DMS79 (cell line): ENCODE results near the gene DCAF12.
"Not testable (repeated sequence)": the region's sequence is repeated elsewhere in the genome, so short reads cannot be mapped to it uniquely, and the experiment has no call there.

Source experiments
- DNase-seq: peaks from one replicate; lab custom pipeline; 2025; lab: John Stamatoyannopoulos, UW

The DCAF12 gene

DNA sequence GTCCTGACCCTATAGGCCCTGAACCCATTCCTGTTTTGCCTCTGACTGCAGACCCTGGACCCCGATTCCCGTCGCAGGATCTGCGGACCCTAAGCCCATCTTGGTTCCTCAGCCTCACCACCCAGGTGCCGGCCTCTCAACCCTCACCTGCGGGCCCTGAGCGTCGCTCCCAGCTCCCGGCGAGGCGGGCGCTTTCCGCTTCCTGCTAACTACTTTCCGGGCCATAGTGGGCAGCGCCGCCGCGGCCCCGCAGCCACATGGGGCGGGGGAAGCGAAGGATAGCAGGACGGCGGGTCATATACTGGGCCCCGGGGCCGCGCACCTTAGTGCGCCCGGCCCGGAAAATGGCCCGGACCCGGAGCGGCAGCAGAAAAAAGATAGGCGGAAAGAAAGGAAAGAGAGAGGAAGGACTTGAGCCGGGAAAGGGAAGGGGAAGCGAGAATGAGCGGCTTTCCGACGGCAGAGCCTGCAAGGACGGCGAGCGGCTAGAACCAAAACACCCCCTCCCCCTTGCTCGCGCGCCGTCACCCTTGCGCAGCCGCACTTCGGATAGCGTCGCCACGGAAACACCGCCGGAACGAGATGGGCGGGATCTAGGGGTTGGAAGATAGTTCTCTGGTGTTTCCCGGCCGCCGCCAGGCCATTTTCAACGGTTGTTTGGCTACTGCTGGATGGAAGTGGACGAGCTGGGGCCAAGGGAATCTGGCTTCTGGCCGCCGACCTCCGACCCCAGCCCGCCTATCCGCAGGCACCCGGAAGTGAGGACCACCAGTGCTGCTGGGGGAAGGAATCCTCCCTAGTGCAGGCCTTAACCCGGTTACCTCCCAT, at the start of gene DCAF12:
TSS of gene DCAF12 (minus strand) at position 492 of the 828 bp plus-strand sequence. CDS start at position 225, 267 bp downstream.
- peak; percentile 85 for DNase-seq

DNA sequence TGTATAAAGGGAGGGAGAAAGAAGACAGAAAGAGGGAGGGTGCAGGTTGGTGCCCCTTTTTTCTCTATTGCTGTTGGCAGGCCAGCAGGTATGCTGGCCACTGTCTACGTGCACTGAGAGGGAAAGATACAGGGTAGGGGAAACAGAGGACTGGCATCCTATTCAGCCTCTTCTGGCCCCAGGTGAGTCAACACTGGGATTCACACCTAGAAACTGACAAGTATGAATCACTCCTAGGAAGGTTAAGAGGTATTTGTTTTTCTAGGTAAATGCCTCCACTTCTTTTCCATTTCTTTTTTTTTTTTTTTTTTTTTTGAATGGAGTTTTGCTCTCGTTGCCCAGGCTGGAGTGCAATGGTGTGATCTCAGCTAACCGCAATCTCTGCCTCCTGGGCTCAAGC, 49.6 kb upstream of the DCAF12 start:
- DNase-seq = no peak

GRCh38 chr9:34171753-34172535, 45.4 kb upstream of the DCAF12 start:
- DNase-seq = no peak

- no peak for DNase-seq
Observed at GRCh38 chr9:34170237-34170991, 43.9 kb upstream of the DCAF12 start.

DNA sequence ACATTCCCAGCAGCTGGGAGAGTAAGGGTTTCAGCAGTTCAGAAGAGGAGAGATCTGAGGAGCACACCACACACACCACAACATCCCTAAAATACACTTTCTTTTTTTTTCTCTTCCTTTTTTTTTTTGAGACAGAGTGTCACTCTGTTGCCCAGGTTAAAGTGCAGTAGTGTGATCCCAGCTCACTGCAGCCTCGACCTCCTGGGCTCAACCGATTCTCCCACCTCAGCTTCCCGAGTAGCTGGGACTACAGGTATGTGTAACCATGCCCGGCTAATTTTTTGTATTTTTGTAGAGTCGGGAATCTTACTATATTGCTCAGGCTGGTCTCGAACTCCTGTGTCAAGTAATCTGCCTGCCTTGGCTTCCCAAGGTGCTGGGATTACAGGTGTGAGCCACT, 42.6 kb upstream of the DCAF12 start:
- no peak for DNase-seq

DNA sequence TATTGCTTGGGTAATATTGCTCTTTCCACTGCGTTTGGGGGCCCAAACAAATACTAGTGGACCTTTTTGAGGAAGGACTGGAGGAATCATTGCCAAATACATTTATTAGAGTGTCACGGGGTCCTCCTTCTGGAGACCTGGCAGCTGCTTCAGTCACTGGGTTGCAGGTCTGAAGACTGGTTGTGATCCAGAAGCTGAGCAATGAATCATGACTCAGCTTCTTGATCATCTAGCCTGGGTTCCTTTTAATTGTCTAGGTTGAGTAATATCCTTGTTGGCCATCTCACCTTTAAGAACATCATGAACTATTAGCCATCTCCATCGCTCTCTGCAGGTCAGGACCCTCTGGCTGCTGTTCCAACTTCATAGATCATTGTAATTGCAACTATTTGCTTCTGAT, 36.9 kb upstream of the DCAF12 start:
- no peak for DNase-seq

- DNase-seq = peak; percentile 99
Observed at GRCh38 chr9:34158362-34158869, 31.9 kb upstream of the DCAF12 start.

DNA sequence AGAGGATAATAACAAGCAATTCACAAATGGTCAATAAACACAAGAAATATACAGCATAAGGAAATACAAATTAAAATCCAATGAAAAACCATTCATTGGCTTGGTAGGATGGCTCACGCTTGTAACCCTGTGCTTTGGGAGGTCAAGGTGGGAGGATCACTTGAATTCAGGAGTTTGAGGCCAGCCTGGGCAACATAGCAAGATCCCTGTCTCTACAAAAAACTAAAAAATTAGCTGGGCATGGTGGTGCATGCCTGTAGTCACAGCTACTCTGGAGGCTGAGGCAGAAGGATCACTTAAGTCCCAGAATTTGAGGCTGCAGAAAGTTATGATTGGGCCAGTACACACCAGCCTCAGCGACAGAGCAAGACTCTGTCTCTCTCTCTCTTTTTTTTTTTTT, 31.4 kb upstream of the DCAF12 start:
- no peak for DNase-seq

DNA sequence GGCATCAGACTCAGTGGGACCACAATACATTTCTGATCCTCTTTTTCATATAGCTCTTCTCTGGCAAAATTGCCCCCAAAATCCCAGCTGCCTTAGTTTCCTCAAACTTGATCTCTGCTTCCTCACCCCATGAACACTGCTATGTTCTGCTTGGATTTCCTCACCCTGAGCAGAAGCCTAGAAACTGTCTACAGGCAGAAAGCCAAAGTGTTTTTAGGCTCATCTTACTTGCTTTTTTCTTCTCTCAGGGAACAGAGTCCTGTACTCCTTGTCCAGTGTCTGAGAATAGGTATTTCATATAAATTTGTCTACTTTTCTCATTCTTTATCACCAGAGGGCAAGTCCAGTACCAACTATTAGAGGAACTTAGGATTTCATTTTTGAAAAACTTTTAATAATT, 30.8 kb upstream of the DCAF12 start:
- DNase-seq = no peak

DNA sequence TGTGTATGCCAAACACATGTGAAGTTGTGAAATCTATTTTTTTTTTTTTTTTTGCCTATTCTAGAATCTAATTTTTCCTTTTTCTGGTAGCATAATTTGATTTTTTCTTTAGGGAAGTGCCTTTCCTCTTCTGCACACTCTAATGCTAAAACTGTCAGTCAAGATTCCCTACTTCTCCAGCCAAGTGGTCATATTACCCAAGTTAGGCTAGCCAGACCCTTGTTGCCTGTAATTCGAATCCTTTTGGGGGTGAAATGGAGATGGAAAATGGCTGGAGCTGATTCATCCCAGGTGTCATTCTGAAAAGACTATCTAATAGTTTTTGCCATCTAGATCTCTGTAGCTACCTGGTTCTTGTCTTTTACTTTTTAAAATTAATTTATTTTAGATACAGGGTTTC, 27.6 kb upstream of the DCAF12 start:
- DNase-seq = no peak

GRCh38 chr9:34151398-34151797, 24.9 kb upstream of the DCAF12 start:
- DNase-seq = no peak

- no peak for DNase-seq
Observed at GRCh38 chr9:34145165-34145564, 18.7 kb upstream of the DCAF12 start.

DNA sequence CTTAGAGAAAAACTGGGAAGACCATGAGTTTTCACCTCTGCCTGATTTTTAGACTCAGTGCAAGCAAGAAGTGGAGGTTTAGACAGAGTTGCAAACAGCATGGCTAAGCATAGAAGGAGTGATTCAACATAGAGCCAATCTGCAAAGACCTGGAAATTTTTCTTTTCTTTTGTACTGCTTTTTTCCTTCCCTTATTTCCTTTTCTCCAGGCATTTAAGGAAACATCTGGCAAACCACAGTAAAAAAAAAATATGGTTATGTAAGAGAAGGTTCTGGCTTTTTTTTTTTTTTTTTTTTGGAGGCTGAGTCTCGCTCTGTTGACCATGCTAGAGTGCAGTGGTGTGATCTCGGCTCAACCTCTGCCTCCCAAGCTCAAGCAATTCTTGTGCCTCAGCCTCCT, 16.6 kb upstream of the DCAF12 start:
- DNase-seq = no peak

DNA sequence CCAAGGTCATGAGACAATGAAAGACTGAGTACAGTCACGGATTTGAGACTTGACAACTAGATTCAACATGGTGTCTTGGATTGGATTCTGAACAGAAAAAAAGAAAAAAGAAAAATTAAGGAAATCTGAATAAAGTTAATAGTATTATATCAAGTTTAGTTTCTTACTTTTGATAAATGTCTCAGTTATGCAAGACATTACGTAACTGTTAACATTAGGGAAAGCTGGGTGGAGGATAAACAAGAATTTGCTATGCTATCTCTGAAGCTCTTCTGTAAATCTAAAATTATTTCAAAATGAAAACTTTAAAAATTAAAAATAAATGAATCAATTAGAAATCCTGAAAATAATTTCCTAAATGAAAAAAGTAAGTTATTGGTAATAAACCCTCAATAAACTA, 14.4 kb upstream of the DCAF12 start:
- DNase-seq = no peak

GRCh38 chr9:34139477-34140146, 13.1 kb upstream of the DCAF12 start:
- peak; percentile 27 for DNase-seq

GRCh38 chr9:34138644-34139043, 12.1 kb upstream of the DCAF12 start:
- not testable (repeated sequence) for DNase-seq

GRCh38 chr9:34134521-34134920, 8.0 kb upstream of the DCAF12 start:
- DNase-seq = no peak

DNA sequence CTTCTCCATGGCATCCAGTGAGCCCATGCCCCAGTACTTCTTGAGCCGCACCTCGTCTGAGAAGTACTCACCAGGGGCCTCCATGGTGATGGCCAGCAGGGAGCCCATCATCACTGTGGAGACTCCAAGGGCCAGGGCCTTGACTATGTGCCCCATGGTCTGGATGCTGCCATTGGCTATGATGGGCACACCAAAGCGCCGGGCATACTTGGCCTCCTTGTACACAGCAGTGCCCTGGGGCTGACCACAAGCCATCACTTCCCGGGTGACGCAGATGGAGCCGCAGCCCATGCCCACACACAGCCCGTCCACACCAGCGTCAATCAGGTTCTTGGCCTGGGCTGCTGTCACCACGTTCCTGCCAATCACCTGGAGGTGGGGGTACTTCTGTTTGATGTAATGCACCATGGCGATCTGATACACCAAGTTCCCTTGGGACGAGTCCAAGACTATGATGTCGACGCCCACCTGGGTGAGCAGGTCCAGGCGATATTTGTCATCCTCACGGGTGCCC, 7.0 kb upstream of the DCAF12 start:
- DNase-seq = no peak

GRCh38 chr9:34131571-34131970, 5.1 kb upstream of the DCAF12 start:
- no peak for DNase-seq

GRCh38 chr9:34127035-34127948, 794 bp upstream of the DCAF12 start:
- no peak for DNase-seq
